Stimulated activated CD8-positive, alpha-beta memory T cell treated with anti-CD3 and anti-CD28 coated beads, Interleukin-4, amount 100 ng/mL, for 4 hours (primary cell): ENCODE data around the gene ANKRD10.

Experiments
- DNase-seq, 2 donors: peaks; one replicate each; pipeline ENCODE4 v3.0.0-alpha.2; 2020; ENCODE audit warnings: low read depth in 2 of 2, low spot score in 1 of 2

ANKRD10 gene

DNA sequence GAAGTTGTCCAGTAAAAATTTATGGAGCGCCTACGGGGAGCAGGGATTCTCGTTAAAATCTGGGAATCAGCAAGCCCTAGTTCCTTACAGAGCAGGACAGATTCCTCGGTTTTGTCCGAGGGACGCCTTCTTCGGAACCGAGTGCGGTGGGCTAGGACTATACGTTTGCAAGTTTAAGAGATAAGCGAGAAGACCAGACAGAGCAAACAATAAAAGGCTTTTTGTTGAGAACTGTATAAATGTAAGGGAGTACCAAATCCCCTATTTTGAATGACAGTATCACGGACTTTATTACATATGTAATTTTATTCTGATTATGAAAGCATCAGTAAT is 971 bp upstream of the ANKRD10 start:
- no peak for DNase-seq

DNA sequence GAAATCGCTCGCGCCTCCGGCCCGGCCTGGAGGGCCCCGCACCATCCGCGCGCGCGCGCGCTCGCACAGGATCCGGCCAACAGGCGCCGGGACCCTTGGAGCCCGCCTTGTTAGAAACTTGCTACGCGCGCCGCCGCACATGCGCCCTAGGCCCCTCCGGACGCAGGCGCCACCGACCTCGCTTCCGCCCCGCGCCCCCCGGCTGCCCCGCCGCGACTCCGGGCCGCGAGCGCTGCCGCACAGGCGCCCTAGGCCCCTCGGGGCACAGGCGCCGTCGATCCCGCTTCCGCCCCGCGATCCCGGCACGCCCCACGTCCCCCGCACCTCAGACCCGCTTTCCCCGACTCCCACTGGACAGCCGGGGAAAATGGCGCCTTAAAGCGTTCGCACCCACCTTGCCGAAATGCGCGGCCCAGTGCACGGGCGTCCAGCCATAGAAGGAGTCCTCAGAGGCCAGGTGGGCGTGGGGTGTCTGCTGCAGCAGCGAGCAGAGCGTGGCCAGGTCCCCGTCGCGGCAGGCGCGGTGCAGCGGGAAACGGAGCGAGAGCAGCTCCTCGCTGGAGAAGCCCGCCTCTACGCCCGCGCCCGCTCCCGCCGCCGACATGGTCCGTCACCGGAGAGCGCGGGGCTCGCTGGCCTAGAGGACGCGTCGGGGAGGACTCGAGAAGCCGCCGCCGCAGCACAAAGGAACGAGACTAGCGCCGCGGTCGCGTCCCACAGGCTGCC is 375 bp downstream of the ANKRD10 start:
- peak; percentile 37 to 59 for DNase-seq

DNA sequence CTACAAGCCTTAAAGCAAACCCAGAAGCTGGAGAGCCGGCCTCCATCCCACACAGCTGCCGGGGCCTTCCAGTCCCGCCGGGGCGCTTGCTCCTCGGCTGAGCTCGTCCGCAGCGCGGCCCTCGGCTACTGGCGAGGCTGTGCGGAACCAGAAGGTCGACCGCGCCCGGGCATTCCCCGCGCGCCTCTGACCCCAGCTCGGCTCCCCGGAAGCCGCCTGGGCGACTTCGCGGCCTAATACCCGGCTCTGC is 863 bp downstream of the ANKRD10 start:
- no peak for DNase-seq

GRCh38 chr13:110913322-110914080 is 1.4 kb downstream of the ANKRD10 start:
- no peak for DNase-seq

DNA sequence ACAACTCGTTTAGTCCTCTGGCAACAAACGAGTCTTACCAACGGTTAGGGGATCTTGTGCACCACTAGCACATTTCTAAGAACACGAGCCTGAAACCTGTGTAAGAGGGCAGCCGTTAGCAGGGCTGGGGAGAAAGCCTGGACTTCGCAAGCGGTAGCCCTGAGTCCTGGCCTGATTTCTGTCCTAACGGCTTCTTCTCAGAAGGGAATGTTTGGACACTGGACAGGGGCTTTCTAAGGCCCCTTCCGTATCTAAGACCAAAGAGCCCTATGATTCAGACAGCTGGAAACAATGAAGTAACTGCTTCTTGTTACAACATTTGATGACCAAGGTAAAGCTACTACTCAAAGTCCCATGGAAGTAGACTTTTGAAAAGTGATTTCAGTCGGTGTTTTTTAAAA is 2.2 kb downstream of the ANKRD10 start:
- no peak for DNase-seq

DNA sequence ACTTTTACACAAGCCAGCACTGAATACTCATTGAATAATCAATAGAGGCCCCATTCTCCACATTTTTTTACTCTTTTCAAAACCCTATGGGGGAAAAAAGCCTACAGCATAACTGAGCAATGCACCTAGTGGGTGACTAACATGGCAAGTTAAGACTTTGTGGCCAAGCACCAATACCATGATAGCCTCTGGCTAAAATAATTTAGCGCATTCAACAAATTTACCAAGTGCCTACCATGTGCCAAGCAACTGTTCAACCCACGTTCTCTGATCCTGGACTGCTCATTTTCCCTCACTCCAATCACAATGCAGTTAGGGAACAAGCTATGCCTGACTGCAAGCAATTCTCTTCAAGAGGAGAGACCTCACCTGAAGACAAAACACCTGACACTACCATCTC is 3.0 kb downstream of the ANKRD10 start:
- no peak for DNase-seq

DNA sequence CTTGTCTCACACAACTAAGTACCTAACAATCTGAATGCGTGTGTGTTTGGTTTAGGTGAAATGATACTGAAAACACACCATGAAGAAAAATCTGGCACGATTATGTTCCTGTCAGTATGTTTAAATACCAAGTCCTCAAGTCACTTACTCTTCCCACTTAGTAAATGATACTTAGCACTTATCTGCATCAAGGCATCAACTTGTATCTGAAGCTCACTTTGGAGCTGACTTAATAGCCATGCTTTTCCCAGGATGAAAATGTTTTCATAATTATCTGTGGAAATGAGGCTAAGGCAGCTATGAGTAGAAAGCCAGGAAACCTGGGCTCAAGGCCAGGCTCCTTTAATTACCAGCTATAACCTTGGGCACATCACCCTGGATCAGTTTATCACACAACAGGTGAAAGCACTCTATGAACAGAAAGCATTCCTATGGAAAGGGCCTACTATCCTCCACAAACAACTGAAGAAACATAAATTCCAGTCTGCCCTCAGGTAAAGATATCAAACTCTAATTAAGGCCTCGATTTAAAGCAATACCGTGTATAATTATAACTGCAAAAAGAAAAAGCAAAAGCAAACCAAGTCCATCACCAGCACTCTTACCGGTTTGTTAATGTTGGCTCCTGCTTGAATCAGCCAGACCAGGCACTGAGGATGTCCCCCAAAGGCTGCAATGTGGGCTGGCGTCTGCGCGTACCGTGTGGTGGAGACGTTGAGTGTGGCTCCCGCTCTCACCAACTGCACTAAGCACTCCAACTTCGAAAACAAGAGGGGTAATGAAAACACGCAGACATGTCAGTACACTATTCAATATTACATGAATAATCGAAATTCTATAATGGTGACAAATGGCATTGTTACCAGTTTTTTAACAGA is 4.6 kb downstream of the ANKRD10 start:
- DNase-seq, result no peak

GRCh38 chr13:110907951-110908898 is 6.6 kb downstream of the ANKRD10 start:
- no peak for DNase-seq

DNA sequence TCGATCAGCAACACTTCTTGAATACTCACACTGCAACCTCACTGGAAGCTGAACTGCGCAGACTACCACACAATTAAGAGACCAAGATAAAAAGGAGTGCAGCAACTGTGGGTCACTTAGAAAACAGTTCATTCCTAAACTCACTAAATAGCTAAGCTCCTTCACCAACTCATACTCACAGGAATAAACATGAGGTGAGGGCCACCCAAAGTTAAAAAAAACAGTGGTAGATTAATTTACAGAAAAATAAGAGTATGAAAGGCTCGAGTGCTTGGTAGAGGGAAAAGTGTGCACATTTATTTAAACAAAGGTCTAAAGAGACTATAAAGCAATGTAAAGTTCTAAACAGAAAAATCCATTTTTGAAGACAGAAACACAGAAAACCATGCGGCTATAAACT is 7.6 kb downstream of the ANKRD10 start:
- no peak for DNase-seq

DNA sequence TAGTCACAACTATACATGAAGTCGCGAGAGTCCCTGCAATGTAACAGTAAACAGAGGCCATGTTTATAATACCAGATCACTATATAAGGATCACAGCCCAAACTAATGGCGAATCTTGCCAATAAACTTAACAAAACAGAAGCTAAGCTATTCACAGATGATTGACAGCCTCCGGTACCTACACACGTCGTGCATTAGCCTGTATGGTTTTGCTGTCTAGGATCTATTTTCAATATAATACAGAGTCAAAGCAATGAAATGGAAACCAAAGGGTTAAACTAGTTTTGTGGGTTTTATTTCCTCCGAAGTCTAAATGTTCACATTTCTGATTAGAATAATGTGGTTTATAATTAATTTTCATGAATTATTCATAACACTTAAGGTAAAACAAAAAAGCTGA is 10.1 kb downstream of the ANKRD10 start:
- DNase-seq, result no peak

DNA sequence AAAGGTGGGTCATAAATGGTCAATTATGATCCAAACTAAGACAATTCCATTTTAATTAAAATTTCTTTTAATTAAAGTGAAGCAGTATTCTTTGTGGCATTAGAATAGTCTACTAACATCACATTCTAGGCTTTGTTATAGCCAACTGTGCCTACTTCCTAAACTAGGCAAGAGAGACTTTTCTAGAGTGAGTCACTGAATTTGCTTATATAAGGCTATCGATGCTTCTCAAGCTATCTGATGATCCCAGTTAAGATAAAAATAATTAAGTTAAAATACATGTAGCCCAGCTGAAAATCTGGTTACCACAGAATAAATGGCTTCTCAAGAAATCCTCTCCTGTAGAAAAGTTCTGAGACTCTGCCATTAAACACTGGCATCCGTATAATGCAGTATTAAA is 12.5 kb downstream of the ANKRD10 start:
- no peak for DNase-seq

DNA sequence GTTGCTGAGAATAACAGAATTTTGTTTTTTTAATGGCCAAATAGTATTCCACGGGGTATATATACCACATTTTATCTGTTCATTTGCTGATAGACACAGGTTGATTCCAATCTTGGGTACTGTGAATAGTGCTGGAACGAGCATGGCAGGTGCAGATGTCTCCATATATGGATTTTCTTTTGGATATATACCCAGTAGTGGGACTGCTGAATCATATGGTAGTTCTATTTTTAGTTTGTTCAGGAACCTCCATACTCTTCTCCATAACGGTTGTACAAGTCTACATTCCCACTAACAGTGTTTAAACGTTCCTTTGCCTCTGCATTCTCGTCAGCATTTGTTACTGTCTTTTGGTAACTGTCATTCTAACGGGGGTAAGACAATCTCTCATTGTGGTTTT is 17.3 kb downstream of the ANKRD10 start:
- DNase-seq, result no peak

DNA sequence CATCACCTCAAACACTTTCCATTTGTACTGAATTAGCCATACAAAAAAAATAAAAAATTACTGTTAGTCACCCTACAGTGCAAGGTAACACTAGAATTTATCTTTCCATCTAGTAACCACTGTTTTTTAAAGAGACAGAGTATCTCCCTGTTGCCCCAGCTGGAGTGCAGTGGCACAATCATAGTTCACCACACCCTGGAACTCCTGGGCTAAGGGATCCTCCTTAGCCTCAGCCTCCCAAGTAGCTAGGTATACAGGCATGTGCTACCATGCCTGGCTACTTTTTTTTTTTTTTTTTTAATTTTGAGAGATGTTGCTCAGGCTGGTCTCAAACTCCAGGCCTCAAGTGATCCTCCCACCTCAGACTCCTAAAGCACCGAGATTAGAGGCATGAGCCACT is 17.9 kb downstream of the ANKRD10 start:
- DNase-seq, result no peak

GRCh38 chr13:110894086-110894485 is 20.8 kb downstream of the ANKRD10 start:
- DNase-seq, result no peak

- no peak for DNase-seq
Measured at GRCh38 chr13:110893571-110893970, 21.3 kb downstream of the ANKRD10 start.

DNA sequence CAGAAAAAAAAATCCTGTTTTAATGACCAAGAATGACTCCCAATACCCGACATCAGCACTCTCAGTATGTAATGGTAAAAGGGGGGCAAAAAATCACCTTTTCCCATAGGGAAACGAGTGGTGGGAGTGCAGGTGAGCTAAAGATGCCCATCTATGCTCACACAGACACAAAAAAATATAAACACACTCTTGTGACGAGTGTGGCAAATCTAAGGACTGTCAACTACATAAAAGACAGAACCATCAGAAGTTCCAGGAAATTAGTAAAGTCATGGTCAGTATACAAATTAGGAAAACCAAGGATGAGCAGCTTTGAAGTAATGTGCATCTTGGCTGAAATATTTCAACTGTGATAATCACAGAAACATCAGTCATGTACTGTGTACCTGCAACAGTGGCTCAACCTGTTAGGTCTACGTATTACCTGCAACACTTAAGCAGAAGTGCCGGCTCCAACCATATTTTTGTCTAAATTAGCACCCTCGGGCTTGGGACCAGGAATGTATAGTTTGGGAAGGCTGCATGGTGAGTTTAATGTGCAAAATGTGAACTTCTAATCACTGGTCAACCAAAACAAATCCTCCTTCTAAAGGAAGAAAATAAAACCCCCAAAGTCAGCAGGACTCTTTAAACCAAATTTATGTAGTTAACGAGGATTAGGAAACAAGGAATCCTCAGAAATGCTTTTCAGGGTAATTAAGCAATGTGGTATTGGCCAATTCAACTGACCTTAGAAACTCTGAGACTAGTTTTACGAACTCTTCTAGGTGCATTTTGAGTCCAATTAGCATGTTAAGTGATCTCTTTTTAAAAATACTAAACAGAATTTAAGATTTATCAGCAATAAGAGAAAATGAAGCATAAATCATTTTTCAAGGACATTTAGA is 24.3 kb downstream of the ANKRD10 start:
- DNase-seq, result no peak

- no peak for DNase-seq
Measured at GRCh38 chr13:110888390-110888789, 26.5 kb downstream of the ANKRD10 start.

DNA sequence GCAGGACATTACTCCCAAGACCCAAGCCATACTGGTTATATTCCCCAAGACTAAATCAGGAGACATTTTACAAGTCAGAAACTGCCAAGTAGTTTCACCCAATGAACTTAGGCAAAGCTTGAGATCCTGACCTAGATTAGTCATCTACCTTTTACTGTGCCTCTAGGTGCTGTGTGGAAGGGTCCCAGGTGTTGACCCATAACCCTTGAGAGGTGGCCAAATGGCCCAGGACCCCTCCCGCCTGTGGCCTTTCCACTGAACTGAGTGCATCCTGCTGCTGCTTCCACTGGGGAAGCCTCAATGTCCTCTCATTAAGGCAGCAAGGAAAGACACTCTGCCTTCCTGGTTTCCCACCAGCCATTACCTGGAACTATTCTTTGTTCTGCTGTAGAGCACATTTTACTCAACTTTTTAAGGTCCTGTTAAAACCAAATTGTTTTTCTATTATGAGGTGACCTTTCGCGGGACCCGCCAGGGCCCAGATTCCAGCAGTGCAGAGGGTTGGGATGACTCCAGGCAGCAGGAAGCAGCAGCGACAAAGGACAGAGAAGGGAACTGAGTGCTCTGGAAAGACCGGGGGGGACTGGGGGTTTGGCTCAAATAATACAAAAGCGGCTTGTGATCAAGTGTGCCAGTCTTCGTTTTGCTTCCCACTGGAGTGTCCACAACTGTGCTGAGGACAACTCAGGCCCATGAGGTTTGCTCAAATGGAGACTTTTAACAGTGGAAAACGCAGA is 27.1 kb downstream of the ANKRD10 start:
- no peak for DNase-seq

DNA sequence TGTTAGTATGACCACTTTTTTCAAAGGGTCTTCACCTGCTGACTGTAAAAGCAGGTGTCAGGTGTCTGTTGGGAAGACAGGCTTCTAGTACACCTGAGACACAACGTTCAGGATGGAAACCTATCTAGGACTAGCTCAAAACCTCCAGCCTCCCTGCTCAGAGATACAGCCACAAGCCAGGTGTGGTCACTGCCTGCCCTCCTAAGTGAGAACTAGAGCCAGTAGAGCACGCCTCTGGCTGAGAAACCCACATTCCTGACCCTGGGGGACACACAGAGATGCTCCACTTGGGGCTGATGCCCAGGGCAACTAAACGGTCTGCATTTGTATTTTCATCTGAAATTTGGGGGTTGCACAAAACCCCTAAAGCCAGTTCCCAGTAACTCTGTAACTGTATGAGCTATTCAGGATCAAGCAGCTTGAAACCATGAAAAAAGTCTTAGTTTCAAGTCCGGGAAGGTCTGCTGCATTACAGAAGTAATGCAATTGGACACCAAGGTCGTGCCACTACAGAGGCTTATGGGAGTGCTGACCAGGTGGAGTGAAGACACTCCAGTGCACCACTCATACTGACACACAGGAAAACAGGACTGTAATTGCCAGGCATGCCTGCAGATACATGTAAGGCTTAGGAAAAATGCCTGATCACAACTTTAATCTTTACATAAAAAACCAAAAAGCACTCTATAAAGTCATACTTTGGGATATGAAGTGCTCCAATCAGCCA is 27.8 kb downstream of the ANKRD10 start:
- no peak for DNase-seq
